ENCODE measurements around the gene CALM1. TPM values are rescaled to one million over a fixed set of nuclear protein-coding genes. Genes with fewer than 3 reads are reported as not detected.

Gene CALM1
- total RNA-seq, 1 experiment from 2014 or later, result 373 TPM

DNA sequence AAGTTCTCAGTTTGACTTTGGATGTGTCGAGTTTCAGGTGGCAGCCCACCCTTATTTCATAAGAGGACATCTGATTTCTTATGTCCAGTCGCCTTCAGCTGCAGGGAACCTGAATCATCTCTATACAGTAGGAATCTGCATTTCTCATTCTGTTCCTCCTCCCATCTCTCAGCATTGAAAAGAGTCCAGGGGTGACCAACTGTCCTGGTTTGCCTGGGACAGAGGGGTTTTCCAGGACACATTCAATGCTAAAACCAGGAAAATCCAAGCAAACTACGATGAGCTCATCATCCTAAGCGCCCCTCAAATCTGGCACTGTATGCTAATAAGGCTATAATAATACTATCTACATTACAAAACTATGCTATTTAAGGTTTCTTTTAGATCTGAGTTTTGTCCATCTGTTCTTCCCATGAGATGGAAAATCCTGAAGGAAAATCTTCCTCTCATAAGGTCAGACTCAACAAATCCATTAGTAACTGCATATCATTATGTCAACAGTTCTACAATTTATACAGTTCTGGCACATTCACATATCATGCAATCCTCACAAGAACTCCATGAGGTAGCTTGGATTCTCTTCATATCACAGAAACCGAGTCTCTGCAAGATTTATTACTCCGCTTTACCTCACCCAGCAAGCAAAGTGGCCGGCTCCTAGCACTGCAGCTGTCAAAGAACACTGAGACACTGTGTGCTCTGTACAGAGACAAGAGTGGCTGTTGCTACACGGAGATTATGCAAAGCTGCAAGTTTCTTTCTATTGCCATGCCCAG lies 15.6 kb upstream of the CALM1 start:
- H3K27me3 Mint-ChIP-seq (ENCODE audit: low read depth), result no peaks in the 10 kb centered on the region; the same call in 1 of the 2 replicates

DNA sequence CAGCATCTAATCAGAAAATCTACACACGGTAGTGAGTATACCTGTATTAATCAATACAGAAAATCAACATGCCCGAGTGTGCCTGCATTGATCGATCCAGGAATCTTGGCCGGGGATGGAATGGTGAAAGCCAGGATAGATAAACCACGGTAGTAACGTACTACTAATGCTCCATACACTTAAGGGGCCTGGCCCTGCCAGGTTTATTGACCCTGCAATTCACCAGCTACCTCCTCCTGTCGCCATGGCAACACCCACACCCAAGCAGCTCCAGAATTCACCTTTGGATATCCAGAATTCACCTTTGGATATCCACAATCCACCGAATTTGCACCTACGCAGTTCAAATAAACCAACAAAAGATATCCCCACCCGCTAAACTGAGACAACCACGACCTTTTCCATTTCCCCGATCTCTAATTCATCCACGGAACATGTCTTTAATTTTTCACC lies 14.8 kb upstream of the CALM1 start:
- DNase-seq (ENCODE audit: low spot score), result peak; percentile 36
- Mint-ChIP-seq H3K27ac (no peak overlapping the region), H3K4me3 (no peak overlapping the region), H3K9me3 (no peaks in the 10 kb centered on the region), H3K4me1 (peaks cover 9% of the 10 kb centered on the region), H3K36me3 (no peaks in the 10 kb centered on the region), H3K27me3 (ENCODE audit: low read depth) (no peaks in the 10 kb centered on the region; the same call in 1 of the 2 replicates)
- CTCF ChIA-PET, result interaction anchor here (1.4 to 1.8 kb wide), 3 partner anchors 15 to 80 kb away, joined by 4 to 10 read pairs (median 5); partner anchors contain the start of gene CALM1
- no peak for TF ChIP-seq OVOL2 (CRISPR knock-in tag; IDR thresholded peaks at IDR 0.05; ENCODE audit: borderline replicate concordance)
- TF ChIP-seq, protein P1, sequence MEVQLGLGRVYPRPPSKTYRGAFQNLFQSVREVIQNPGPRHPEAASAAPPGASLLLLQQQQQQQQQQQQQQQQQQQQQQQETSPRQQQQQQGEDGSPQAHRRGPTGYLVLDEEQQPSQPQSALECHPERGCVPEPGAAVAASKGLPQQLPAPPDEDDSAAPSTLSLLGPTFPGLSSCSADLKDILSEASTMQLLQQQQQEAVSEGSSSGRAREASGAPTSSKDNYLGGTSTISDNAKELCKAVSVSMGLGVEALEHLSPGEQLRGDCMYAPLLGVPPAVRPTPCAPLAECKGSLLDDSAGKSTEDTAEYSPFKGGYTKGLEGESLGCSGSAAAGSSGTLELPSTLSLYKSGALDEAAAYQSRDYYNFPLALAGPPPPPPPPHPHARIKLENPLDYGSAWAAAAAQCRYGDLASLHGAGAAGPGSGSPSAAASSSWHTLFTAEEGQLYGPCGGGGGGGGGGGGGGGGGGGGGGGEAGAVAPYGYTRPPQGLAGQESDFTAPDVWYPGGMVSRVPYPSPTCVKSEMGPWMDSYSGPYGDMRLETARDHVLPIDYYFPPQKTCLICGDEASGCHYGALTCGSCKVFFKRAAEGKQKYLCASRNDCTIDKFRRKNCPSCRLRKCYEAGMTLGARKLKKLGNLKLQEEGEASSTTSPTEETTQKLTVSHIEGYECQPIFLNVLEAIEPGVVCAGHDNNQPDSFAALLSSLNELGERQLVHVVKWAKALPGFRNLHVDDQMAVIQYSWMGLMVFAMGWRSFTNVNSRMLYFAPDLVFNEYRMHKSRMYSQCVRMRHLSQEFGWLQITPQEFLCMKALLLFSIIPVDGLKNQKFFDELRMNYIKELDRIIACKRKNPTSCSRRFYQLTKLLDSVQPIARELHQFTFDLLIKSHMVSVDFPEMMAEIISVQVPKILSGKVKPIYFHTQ (CRISPR knock-in tag; IDR thresholded peaks at IDR 0.05), result no peak
- no peak for TF ChIP-seq IRF2 (CRISPR knock-in tag; IDR thresholded peaks at IDR 0.05; ENCODE audit: borderline replicate concordance, low read depth)
- TF ChIP-seq, protein P2, sequence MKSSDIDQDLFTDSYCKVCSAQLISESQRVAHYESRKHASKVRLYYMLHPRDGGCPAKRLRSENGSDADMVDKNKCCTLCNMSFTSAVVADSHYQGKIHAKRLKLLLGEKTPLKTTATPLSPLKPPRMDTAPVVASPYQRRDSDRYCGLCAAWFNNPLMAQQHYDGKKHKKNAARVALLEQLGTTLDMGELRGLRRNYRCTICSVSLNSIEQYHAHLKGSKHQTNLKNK (CRISPR knock-in tag; IDR thresholded peaks at IDR 0.05), result no peak
- TF ChIP-seq, protein P3, sequence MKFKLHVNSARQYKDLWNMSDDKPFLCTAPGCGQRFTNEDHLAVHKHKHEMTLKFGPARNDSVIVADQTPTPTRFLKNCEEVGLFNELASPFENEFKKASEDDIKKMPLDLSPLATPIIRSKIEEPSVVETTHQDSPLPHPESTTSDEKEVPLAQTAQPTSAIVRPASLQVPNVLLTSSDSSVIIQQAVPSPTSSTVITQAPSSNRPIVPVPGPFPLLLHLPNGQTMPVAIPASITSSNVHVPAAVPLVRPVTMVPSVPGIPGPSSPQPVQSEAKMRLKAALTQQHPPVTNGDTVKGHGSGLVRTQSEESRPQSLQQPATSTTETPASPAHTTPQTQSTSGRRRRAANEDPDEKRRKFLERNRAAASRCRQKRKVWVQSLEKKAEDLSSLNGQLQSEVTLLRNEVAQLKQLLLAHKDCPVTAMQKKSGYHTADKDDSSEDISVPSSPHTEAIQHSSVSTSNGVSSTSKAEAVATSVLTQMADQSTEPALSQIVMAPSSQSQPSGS (CRISPR knock-in tag; IDR thresholded peaks at IDR 0.05; ENCODE audit: borderline replicate concordance, low read depth), result no peak
- TF ChIP-seq SMAD3 (CRISPR knock-in tag; IDR thresholded peaks at IDR 0.05; ENCODE audit: borderline replicate concordance), result no peak
- no peak for TF ChIP-seq NR2C2 (CRISPR knock-in tag; IDR thresholded peaks at IDR 0.05)
- TF ChIP-seq, protein P4, sequence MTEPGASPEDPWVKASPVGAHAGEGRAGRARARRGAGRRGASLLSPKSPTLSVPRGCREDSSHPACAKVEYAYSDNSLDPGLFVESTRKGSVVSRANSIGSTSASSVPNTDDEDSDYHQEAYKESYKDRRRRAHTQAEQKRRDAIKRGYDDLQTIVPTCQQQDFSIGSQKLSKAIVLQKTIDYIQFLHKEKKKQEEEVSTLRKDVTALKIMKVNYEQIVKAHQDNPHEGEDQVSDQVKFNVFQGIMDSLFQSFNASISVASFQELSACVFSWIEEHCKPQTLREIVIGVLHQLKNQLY (CRISPR knock-in tag; IDR thresholded peaks at IDR 0.05), result no peak
- TF ChIP-seq GRHL2 (CRISPR knock-in tag; IDR thresholded peaks at IDR 0.05; ENCODE audit: insufficient replicate concordance, severe bottlenecking), result no peak
- ATAC-seq, result no peak
- POLR2A ChIA-PET, result interaction anchor here (0.6 to 3.5 kb wide), 3 partner anchors 15 to 92 kb away, joined by 3 to 41 read pairs (median 7); partner anchors contain the start of gene CALM1

More for the DNA sequence above, 15.6 kb upstream of the CALM1 start:
- Mint-ChIP-seq H3K4me1 (peaks cover 9% of the 10 kb centered on the region), H3K36me3 (no peaks in the 10 kb centered on the region), H3K9me3 (no peaks in the 10 kb centered on the region), H3K27ac (no peak overlapping the region), H3K4me3 (no peak overlapping the region)
- ATAC-seq (no peak), DNase-seq (ENCODE audit: low spot score) (no peak)
- POLR2A ChIA-PET, result interaction anchor here (1.3 to 3.5 kb wide), 2 partner anchors 16 to 91 kb away, joined by 3 to 41 read pairs; partner anchors contain the start of gene CALM1
- CTCF ChIA-PET, result interaction anchor here (1.4 to 1.8 kb wide), 3 partner anchors 16 to 79 kb away, joined by 4 to 10 read pairs (median 5); partner anchors contain the start of gene CALM1
- TF ChIP-seq EMX1 (CRISPR knock-in tag; IDR thresholded peaks at IDR 0.05), result no peak
- TF ChIP-seq, protein P5, sequence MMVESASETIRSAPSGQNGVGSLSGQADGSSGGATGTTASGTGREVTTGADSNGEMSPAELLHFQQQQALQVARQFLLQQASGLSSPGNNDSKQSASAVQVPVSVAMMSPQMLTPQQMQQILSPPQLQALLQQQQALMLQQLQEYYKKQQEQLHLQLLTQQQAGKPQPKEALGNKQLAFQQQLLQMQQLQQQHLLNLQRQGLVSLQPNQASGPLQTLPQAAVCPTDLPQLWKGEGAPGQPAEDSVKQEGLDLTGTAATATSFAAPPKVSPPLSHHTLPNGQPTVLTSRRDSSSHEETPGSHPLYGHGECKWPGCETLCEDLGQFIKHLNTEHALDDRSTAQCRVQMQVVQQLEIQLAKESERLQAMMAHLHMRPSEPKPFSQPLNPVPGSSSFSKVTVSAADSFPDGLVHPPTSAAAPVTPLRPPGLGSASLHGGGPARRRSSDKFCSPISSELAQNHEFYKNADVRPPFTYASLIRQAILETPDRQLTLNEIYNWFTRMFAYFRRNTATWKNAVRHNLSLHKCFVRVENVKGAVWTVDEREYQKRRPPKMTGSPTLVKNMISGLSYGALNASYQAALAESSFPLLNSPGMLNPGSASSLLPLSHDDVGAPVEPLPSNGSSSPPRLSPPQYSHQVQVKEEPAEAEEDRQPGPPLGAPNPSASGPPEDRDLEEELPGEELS (CRISPR knock-in tag; IDR thresholded peaks at IDR 0.05), result no peak
- TF ChIP-seq, protein P6, sequence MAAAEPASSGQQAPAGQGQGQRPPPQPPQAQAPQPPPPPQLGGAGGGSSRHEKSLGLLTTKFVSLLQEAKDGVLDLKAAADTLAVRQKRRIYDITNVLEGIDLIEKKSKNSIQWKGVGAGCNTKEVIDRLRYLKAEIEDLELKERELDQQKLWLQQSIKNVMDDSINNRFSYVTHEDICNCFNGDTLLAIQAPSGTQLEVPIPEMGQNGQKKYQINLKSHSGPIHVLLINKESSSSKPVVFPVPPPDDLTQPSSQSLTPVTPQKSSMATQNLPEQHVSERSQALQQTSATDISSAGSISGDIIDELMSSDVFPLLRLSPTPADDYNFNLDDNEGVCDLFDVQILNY (CRISPR knock-in tag; IDR thresholded peaks at IDR 0.05), result no peak
- no peak for TF ChIP-seq TCF7 (CRISPR knock-in tag; IDR thresholded peaks at IDR 0.05; ENCODE audit: low read depth)
- no peak for TF ChIP-seq TP53 (CRISPR knock-in tag; IDR thresholded peaks at IDR 0.05)
- no peak for TF ChIP-seq KAT7 (CRISPR knock-in tag; IDR thresholded peaks at IDR 0.05; ENCODE audit: borderline replicate concordance)
- TF ChIP-seq, protein P7, sequence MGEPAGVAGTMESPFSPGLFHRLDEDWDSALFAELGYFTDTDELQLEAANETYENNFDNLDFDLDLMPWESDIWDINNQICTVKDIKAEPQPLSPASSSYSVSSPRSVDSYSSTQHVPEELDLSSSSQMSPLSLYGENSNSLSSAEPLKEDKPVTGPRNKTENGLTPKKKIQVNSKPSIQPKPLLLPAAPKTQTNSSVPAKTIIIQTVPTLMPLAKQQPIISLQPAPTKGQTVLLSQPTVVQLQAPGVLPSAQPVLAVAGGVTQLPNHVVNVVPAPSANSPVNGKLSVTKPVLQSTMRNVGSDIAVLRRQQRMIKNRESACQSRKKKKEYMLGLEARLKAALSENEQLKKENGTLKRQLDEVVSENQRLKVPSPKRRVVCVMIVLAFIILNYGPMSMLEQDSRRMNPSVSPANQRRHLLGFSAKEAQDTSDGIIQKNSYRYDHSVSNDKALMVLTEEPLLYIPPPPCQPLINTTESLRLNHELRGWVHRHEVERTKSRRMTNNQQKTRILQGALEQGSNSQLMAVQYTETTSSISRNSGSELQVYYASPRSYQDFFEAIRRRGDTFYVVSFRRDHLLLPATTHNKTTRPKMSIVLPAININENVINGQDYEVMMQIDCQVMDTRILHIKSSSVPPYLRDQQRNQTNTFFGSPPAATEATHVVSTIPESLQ (CRISPR knock-in tag; IDR thresholded peaks at IDR 0.05), result no peak
- no peak for TF ChIP-seq OVOL2 (CRISPR knock-in tag; IDR thresholded peaks at IDR 0.05; ENCODE audit: borderline replicate concordance)
- TF ChIP-seq, protein P8, sequence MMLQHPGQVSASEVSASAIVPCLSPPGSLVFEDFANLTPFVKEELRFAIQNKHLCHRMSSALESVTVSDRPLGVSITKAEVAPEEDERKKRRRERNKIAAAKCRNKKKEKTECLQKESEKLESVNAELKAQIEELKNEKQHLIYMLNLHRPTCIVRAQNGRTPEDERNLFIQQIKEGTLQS (CRISPR knock-in tag; conservative IDR thresholded peaks at IDR 0.05), result no peak
- TF ChIP-seq HMGA2 (CRISPR knock-in tag; IDR thresholded peaks at IDR 0.05), result no peak
